ENCODE results near the gene DRC7.

DNA sequence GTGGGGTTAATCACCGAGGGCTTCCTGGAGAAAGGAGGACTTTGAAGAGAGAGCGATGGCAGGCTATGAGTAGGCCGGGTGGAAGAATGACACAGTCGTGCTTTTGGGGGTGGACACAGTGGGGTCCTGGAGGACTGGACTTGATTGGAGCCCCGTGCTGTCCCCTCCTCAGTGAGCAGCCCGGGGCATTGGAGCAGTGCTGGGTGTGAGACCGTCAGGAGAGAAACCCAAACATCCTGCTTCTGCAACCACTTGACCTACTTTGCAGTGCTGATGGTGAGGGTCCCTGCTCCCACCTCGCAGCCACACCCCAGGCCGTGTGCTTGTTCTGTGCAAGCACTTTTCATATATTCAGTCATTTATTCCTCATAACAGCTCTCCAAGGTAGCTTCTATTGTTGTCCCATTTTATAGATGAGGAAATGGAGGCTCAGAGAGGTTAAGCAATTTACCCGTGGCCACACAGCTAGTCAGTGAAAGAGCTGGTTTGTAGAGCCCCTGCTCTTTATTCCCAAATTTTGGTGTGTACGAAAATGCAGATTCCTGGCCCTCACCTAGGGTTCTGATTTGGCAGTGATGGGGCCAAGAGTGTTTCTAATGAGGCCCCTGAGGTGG lies 38.2 kb upstream of the DRC7 start:
- TF ChIP-seq CTCF (IDR thresholded peaks at IDR 0.05), result no peak
- TF ChIP-seq ZFX (IDR thresholded peaks at IDR 0.05; ENCODE audit: borderline replicate concordance), result no peak

All from 22Rv1 (cell line).